CD4-positive, alpha-beta T cell treated with Interleukin-4 for 1 hour (primary cell): ENCODE data around the gene AMH.
"Not testable (repeated sequence)": the region's sequence is repeated elsewhere in the genome, so short reads cannot be mapped to it uniquely, and the experiment has no call there.

ENCODE experiments used
- DNase-seq, 2 donors: peaks; one replicate each; pipeline ENCODE4 v3.0.0-alpha.2; 2020 to 2022

Gene AMH

GRCh38 chr19:2271234-2272103 is 22.3 kb downstream of the AMH start:
- DNase-seq, result no peak

GRCh38 chr19:2273356-2274184 is 24.4 kb downstream of the AMH start:
- peak; percentile 82 to 84 for DNase-seq

GRCh38 chr19:2274185-2274711 is 25.1 kb downstream of the AMH start:
- no peak for DNase-seq

GRCh38 chr19:2274931-2275535 is 25.9 kb downstream of the AMH start:
- DNase-seq, result peak; percentile 55 to 68

- no peak for DNase-seq
Measured at GRCh38 chr19:2275588-2276428, 26.7 kb downstream of the AMH start.

- no peak for DNase-seq
Measured at GRCh38 chr19:2276429-2276986, 27.4 kb downstream of the AMH start.

- no peak for DNase-seq
Measured at GRCh38 chr19:2277138-2277537, 28.0 kb downstream of the AMH start.

GRCh38 chr19:2278459-2279158 is 29.5 kb downstream of the AMH start:
- DNase-seq, result no peak

GRCh38 chr19:2280633-2281264 is 31.6 kb downstream of the AMH start:
- DNase-seq, result no peak

GRCh38 chr19:2281265-2282061 is 32.3 kb downstream of the AMH start:
- not testable (repeated sequence) for DNase-seq

GRCh38 chr19:2282062-2282861 is 33.1 kb downstream of the AMH start, which contains the start of gene PEAK3:
Gene PEAK3 (minus strand): TSS chr19:2282175. CDS start chr19:2280931, 1,244 bp downstream.
- DNase-seq, result peak; percentile 52 to 61

GRCh38 chr19:2282862-2283237 is 33.7 kb downstream of the AMH start:
- no peak for DNase-seq

GRCh38 chr19:2283835-2284507 is 34.8 kb downstream of the AMH start:
- no peak for DNase-seq

- DNase-seq, result no peak
Measured at GRCh38 chr19:2286402-2287140, 37.4 kb downstream of the AMH start.

- no peak for DNase-seq
Measured at GRCh38 chr19:2287585-2288337, 38.6 kb downstream of the AMH start.

GRCh38 chr19:2288338-2288817 is 39.3 kb downstream of the AMH start:
- no peak for DNase-seq
